ENCODE results near the gene FAM200B. TPM values are rescaled to one million over a fixed set of nuclear protein-coding genes. Genes with fewer than 3 reads are reported as not detected.

The FAM200B gene
- total and polyA plus RNA-seq, 7 experiments from 2014 or later, result 10.6 to 91.6 (median 35.8) TPM

DNA sequence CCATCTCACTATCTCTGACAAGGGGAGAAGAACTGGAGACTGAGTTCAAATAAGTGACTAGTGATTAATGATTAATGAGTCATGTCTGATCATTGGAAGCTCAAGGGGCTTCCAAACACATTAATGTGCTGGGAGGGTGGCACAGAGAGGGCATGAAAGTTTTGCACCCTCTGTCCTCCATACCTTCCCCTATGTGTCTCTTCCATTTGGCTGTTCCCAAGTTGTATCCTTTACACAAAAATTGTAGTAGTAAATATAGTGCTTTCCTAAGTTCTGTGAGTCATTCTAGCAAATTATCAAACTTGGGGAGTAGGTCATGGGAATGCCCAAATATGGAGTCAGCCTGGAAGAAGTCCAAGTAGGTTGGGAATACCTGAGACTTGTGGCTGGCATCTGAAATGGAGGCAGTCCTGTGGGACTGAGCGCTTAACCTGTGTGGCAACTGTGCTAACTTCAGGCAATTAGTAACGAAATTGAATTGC lies 4.1 kb upstream of the FAM200B start:
- H3K4me1 ChIP-seq (ENCODE audit: control insufficient read depth in 2 of 2, insufficient read depth in 2 of 2, low read length in 2 of 2), result peaks cover 1 to 3% of the 10 kb centered on the region in 2 donors
- H3K27ac ChIP-seq (ENCODE audit: low read depth, low read length), result no peak overlapping the region
- H3K27me3 Mint-ChIP-seq, result no peaks in the 10 kb centered on the region
- H3K36me3 ChIP-seq (ENCODE audit: control insufficient read depth in 2 of 3, insufficient read depth in 3 of 3, low read length in 3 of 3), result peaks cover 0 to 5% (median 0%) of the 10 kb centered on the region in 3 experiments
- no peak overlapping the region for H3K27ac Mint-ChIP-seq
- ChIA-PET POLR2A (interaction anchor here (1.6 kb wide), 1 partner anchor 22 kb away, joined by 4 read pairs; no protein-coding TSS in a partner anchor), CTCF (no interaction called here)
- H3K36me3 Mint-ChIP-seq, result peaks cover 0 to 22% (median 0%) of the 10 kb centered on the region in 5 donors
- no peaks in the 10 kb centered on the region for H3K27me3 ChIP-seq (ENCODE audit: control insufficient read depth in 2 of 2, insufficient read depth in 2 of 2, low read length in 2 of 2)
- no peak overlapping the region for H3K4me3 Mint-ChIP-seq
- H3K4me3 ChIP-seq (ENCODE audit: low read length), result no peak overlapping the region
- H3K4me1 Mint-ChIP-seq, result peaks cover 3 to 47% (median 10%) of the 10 kb centered on the region in 7 donors
- DNase-seq, result no peak
- intact Hi-C loops (cut with micrococcal nuclease), result no loop called here
- ATAC-seq, result no peak
- H3K9me3 Mint-ChIP-seq, result no peaks in the 10 kb centered on the region
- H3K9me3 ChIP-seq (ENCODE audit: control insufficient read depth in 2 of 3, low read length in 3 of 3), result no peaks in the 10 kb centered on the region

DNA sequence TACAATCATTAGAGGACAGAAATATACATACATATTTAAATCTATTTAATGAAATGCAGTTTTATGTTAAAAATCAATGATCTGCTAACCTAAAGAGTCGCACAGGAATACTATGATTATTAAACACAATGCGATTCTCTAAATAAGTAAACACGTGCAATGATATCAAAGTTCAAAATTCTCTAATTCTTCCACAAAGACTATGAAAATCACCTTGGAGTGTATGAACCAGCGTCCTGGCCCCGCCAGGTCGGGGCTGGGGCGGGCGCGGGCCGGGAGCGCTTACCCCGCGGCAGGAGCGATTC lies 608 bp upstream of the FAM200B start:
- Mint-ChIP-seq H3K27ac (peak overlapping the region in 8 of 9 donors; percentile 19 to 100 (median 98)), H3K4me3 (peak overlapping the region; percentile 88 to 99 (median 94)), H3K36me3 (peaks cover 3 to 21% (median 7%) of the 10 kb centered on the region in 5 donors), H3K27me3 (no peaks in the 10 kb centered on the region), H3K9me3 (peaks cover 0 to 6% (median 0%) of the 10 kb centered on the region in 11 donors), H3K4me1 (peaks cover 24 to 52% (median 39%) of the 10 kb centered on the region in 7 donors)
- DNase-seq (no peak), ATAC-seq (no peak)
- ChIA-PET POLR2A (interaction anchor here (1.0 to 2.5 kb wide), 4 partner anchors 13 to 678 kb away, joined by 3 to 44 read pairs (median 5); partner anchors contain the start of gene FBXL5), CTCF (no interaction called here)
- Histone ChIP-seq H3K27ac (ENCODE audit: low read depth, low read length) (peak overlapping the region; percentile 94), H3K4me1 (ENCODE audit: control insufficient read depth in 2 of 2, insufficient read depth in 2 of 2, low read length in 2 of 2) (peaks cover 5 to 11% of the 10 kb centered on the region in 2 donors), H3K4me3 (ENCODE audit: low read length) (peak overlapping the region; percentile 78), H3K27me3 (ENCODE audit: control insufficient read depth in 2 of 2, insufficient read depth in 2 of 2, low read length in 2 of 2) (no peaks in the 10 kb centered on the region), H3K9me3 (ENCODE audit: control insufficient read depth in 2 of 3, low read length in 3 of 3) (no peaks in the 10 kb centered on the region), H3K36me3 (ENCODE audit: control insufficient read depth in 2 of 3, insufficient read depth in 3 of 3, low read length in 3 of 3) (peaks cover 0 to 6% (median 0%) of the 10 kb centered on the region in 3 experiments)
- intact Hi-C loops (cut with micrococcal nuclease), result loop anchor here (1.0 to 10.0 kb wide), 8 partner anchors 22 to 679 kb away; partner anchors contain the start of genes CPEB2 (in 2 of the 2), FBXL5 (in 2 of the 2), BST1 (in 1 of the 2) and TAPT1 (in 1 of the 2)

DNA sequence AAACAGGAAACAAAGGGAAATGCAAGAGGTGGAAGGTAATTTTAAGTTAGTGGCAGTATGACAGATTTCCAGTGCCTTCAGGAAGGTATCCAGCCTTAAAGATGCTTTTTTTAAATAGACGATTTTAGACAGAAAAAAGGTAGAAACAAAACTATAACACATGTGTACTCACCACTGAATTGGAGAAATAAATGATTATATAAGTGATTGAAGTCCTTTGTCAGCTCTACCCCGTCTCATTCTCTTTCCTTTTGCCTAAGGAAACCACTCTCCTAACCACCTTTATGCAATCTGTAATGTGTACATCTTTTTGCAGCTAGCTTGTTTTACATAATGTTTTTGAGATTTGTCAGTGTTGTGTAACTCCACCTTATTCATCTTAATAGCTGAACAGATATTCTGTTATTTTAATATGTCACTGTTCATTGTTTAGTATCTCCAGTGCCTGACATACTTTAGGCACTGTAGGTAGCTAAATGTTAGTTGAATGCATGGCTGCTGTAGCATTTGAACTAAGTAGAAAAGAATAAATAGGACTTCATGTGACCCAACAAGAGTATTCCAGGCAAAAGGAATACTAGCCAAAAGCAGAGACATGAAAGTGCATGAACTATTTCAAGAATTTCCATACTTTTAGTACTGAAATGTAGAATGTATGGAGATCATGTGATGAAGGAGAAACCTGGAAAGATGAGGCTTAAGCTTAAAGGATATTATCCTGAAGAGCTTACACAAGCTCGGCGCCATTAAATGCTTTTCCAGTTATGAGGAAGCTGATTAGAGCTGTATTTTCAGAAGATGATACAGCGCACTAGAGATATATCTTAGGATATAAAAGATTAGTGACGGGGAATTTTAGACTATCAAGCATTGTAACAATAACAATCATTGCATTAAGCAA lies 865 bp downstream of the FAM200B start:
- ATAC-seq (no peak), DNase-seq (no peak)
- peak overlapping the region; percentile 94 for H3K27ac ChIP-seq (ENCODE audit: low read depth, low read length)
- H3K36me3 Mint-ChIP-seq, result peaks cover 10 to 27% (median 22%) of the 10 kb centered on the region in 5 donors
- no peaks in the 10 kb centered on the region for H3K27me3 Mint-ChIP-seq
- peaks cover 23 to 53% (median 45%) of the 10 kb centered on the region in 7 donors for H3K4me1 Mint-ChIP-seq
- peak overlapping the region; percentile 89 to 100 (median 98) for H3K27ac Mint-ChIP-seq
- intact Hi-C loops (cut with micrococcal nuclease), result loop anchor here (1.0 to 10.0 kb wide), 4 partner anchors 20 to 542 kb away; partner anchors contain the start of genes BST1 (in 1 of the 2), CD38 (in 1 of the 2) and TAPT1 (in 1 of the 2)
- H3K9me3 Mint-ChIP-seq, result peaks cover 0 to 6% (median 0%) of the 10 kb centered on the region in 11 donors
- no peaks in the 10 kb centered on the region for H3K27me3 ChIP-seq (ENCODE audit: control insufficient read depth in 2 of 2, insufficient read depth in 2 of 2, low read length in 2 of 2)
- H3K4me3 ChIP-seq (ENCODE audit: low read length), result peak overlapping the region; percentile 78
- peaks cover 5 to 11% of the 10 kb centered on the region in 2 donors for H3K4me1 ChIP-seq (ENCODE audit: control insufficient read depth in 2 of 2, insufficient read depth in 2 of 2, low read length in 2 of 2)
- ChIA-PET CTCF (interaction anchor here (0.6 to 1.0 kb wide), 4 partner anchors 33 to 75 kb away, joined by 3 to 5 read pairs (median 3); no protein-coding TSS in a partner anchor), POLR2A (interaction anchor here (0.6 to 2.5 kb wide), 6 partner anchors 14 to 679 kb away, joined by 3 to 44 read pairs (median 4); partner anchors contain the start of gene FBXL5)
- no peaks in the 10 kb centered on the region for H3K9me3 ChIP-seq (ENCODE audit: control insufficient read depth in 2 of 3, low read length in 3 of 3)
- H3K4me3 Mint-ChIP-seq, result peak overlapping the region; percentile 88 to 99 (median 94)
- peaks cover 0 to 12% (median 0%) of the 10 kb centered on the region in 3 experiments for H3K36me3 ChIP-seq (ENCODE audit: control insufficient read depth in 2 of 3, insufficient read depth in 3 of 3, low read length in 3 of 3)

DNA sequence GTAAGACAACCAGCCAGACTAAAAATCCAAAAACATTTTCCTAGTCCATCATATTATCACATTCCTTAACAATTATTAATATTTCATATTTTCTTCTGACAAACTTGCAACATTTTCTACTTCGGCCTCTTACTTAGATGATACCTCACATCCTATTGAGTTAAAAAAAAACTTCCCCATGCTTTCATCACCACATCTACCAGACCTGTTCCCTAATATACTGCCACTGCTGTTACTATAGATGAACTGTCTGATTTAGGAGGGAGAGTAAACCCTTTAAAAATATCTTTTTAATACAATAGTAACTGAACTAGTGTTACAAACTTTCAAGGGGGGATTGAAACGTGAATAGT lies 1.5 kb downstream of the FAM200B start:
- Mint-ChIP-seq H3K27ac (peak overlapping the region in 4 of 9 donors; percentile 10 to 100 (median 78)), H3K4me1 (peaks cover 24 to 56% (median 44%) of the 10 kb centered on the region in 7 donors), H3K9me3 (peaks cover 0 to 6% (median 0%) of the 10 kb centered on the region in 11 donors), H3K36me3 (peaks cover 10 to 29% (median 24%) of the 10 kb centered on the region in 5 donors), H3K27me3 (no peaks in the 10 kb centered on the region), H3K4me3 (peak overlapping the region in 8 of 10 donors; percentile 46 to 99 (median 76))
- Histone ChIP-seq H3K36me3 (ENCODE audit: control insufficient read depth in 2 of 3, insufficient read depth in 3 of 3, low read length in 3 of 3) (peaks cover 0 to 12% (median 0%) of the 10 kb centered on the region in 3 experiments), H3K27ac (ENCODE audit: low read depth, low read length) (no peak overlapping the region), H3K9me3 (ENCODE audit: control insufficient read depth in 2 of 3, low read length in 3 of 3) (no peaks in the 10 kb centered on the region), H3K27me3 (ENCODE audit: control insufficient read depth in 2 of 2, insufficient read depth in 2 of 2, low read length in 2 of 2) (no peaks in the 10 kb centered on the region), H3K4me3 (ENCODE audit: low read length) (no peak overlapping the region), H3K4me1 (ENCODE audit: control insufficient read depth in 2 of 2, insufficient read depth in 2 of 2, low read length in 2 of 2) (peaks cover 5 to 11% of the 10 kb centered on the region in 2 donors)
- ATAC-seq (no peak), DNase-seq (no peak)
- POLR2A ChIA-PET, result interaction anchor here (2.5 kb wide), 1 partner anchor 28 kb away, joined by 44 read pairs; the partner anchor contains the start of gene FBXL5
- CTCF ChIA-PET, result no interaction called here
- intact Hi-C loops (cut with micrococcal nuclease), result loop anchor here in 1 of 2 donors (2.0 to 10.0 kb wide), 3 partner anchors 20 to 542 kb away; partner anchors contain the start of genes BST1, CD38 and TAPT1

DNA sequence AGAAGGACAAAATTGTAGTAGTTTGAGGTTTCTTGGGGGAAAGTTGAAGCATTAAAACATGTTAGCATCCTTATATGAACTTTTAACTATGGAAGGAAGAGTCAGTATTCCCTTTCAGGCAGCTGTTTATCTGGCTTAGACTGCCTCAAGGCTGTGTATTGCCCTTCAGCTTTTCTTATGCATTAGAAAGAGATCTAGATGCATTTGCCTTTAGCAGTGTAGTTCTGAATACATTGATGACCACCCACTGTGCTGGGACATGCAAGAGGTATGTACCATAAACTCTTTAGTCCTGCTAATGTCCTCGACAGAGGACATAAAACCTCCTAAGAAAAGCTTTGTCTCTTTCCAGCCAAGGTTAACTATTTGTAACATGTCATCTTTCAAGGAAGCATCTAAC lies 2.9 kb downstream of the FAM200B start:
- H3K36me3 Mint-ChIP-seq, result peaks cover 10 to 37% (median 24%) of the 10 kb centered on the region in 5 donors
- H3K36me3 ChIP-seq (ENCODE audit: control insufficient read depth in 2 of 3, insufficient read depth in 3 of 3, low read length in 3 of 3), result peaks cover 0 to 12% (median 0%) of the 10 kb centered on the region in 3 experiments
- H3K9me3 ChIP-seq (ENCODE audit: control insufficient read depth in 2 of 3, low read length in 3 of 3), result no peaks in the 10 kb centered on the region
- ChIA-PET POLR2A (interaction anchor here (0.8 to 1.6 kb wide), 2 partner anchors 30 to 82 kb away, joined by 3 to 5 read pairs; partner anchors contain the start of gene FBXL5), CTCF (interaction anchor here (0.6 kb wide), 1 partner anchor 30 kb away, joined by 3 read pairs; no protein-coding TSS in a partner anchor)
- H3K27ac Mint-ChIP-seq, result no peak overlapping the region
- H3K27me3 ChIP-seq (ENCODE audit: control insufficient read depth in 2 of 2, insufficient read depth in 2 of 2, low read length in 2 of 2), result no peaks in the 10 kb centered on the region
- peak overlapping the region in 1 of 10 donors; percentile 30 for H3K4me3 Mint-ChIP-seq
- peaks cover 0 to 6% (median 0%) of the 10 kb centered on the region in 11 donors for H3K9me3 Mint-ChIP-seq
- no peaks in the 10 kb centered on the region for H3K27me3 Mint-ChIP-seq
- ATAC-seq, result no peak
- H3K4me1 ChIP-seq (ENCODE audit: control insufficient read depth in 2 of 2, insufficient read depth in 2 of 2, low read length in 2 of 2), result peaks cover 5 to 11% of the 10 kb centered on the region in 2 donors
- intact Hi-C loops (cut with micrococcal nuclease), result loop anchor here in 1 of 2 donors (10.0 kb wide), 1 partner anchor 540 kb away; the partner anchor contains the start of gene TAPT1
- no peak overlapping the region for H3K27ac ChIP-seq (ENCODE audit: low read depth, low read length)
- no peak for DNase-seq
- H3K4me1 Mint-ChIP-seq, result peaks cover 24 to 56% (median 44%) of the 10 kb centered on the region in 7 donors
- H3K4me3 ChIP-seq (ENCODE audit: low read length), result no peak overlapping the region

DNA sequence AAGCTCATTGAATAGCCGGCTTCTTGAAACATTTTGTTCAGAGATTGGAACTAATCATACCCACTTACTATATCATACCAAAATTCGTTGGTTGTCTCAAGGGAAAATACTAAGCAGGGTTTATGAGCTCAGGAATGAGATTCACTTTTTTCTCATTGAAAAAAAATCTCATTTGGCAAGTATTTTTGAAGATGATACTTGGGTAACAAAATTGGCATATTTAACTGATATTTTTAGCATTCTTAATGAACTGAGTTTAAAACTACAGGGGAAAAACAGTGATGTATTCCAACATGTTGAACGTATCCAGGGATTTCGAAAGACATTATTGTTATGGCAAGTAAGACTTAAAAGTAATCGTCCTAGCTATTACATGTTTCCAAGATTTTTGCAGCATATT lies 6.4 kb downstream of the FAM200B start:
- Mint-ChIP-seq H3K27me3 (no peaks in the 10 kb centered on the region), H3K27ac (no peak overlapping the region), H3K4me3 (no peak overlapping the region), H3K36me3 (peaks cover 10 to 37% (median 22%) of the 10 kb centered on the region in 5 donors), H3K9me3 (peaks cover 0 to 6% (median 0%) of the 10 kb centered on the region in 11 donors), H3K4me1 (peaks cover 17 to 40% (median 28%) of the 10 kb centered on the region in 7 donors)
- Histone ChIP-seq H3K27me3 (ENCODE audit: control insufficient read depth in 2 of 2, insufficient read depth in 2 of 2, low read length in 2 of 2) (no peaks in the 10 kb centered on the region), H3K9me3 (ENCODE audit: control insufficient read depth in 2 of 3, low read length in 3 of 3) (no peaks in the 10 kb centered on the region), H3K36me3 (ENCODE audit: control insufficient read depth in 2 of 3, insufficient read depth in 3 of 3, low read length in 3 of 3) (peaks cover 0 to 7% (median 0%) of the 10 kb centered on the region in 3 experiments), H3K4me1 (ENCODE audit: control insufficient read depth in 2 of 2, insufficient read depth in 2 of 2, low read length in 2 of 2) (peaks cover 0 to 4% of the 10 kb centered on the region in 2 donors), H3K27ac (ENCODE audit: low read depth, low read length) (no peak overlapping the region), H3K4me3 (ENCODE audit: low read length) (no peak overlapping the region)
- no peak for DNase-seq
- no peak for ATAC-seq
- intact Hi-C loops (cut with micrococcal nuclease), result loop anchor here in 1 of 2 donors (10.0 kb wide), 1 partner anchor 537 kb away; the partner anchor contains the start of gene TAPT1
- POLR2A ChIA-PET, result no interaction called here
- CTCF ChIA-PET, result interaction anchor here (0.6 kb wide), 1 partner anchor 68 kb away, joined by 3 read pairs; no protein-coding TSS in a partner anchor
